Karpas-422 (cell line): Measurements from ENCODE around the gene SMAP2. TPM values are rescaled to one million over a fixed set of nuclear protein-coding genes. Genes with fewer than 3 reads are reported as not detected.
A peak's percentile ranks its signal among the peaks of the same experiment; 100 is the strongest.

Experiments used
- DNase-seq: peaks from one replicate; pipeline ENCODE4 v3.0.0-alpha.2; 2015
- H2AFZ ChIP-seq: fragments of 200-600 bp; sonication (generic); 2 replicates; pipeline ENCODE4 v1.6.1; 2014; ENCODE audit warnings: antibody characterized with exemption, low read length, mixed read lengths
- H3K27ac ChIP-seq: fragments of 200-600 bp; sonication (generic); 2 replicates; pipeline ENCODE4 v1.5.1; 2014; ENCODE audit warnings: mild to moderate bottlenecking, low read length, moderate library complexity
- H3K27me3 ChIP-seq: fragments of 200-600 bp; sonication (generic); 2 replicates; pipeline ENCODE4 v1.6.1; 2014; ENCODE audit warnings: low read length, mixed read lengths
- H3K36me3 ChIP-seq: fragments of 200-600 bp; sonication (generic); 2 replicates; pipeline ENCODE4 v1.6.1; 2014; ENCODE audit warnings: low read length, mixed read lengths; ENCODE audit not compliant: insufficient read depth
- H3K4me1 ChIP-seq: fragments of 200-600 bp; sonication (generic); 2 replicates; pipeline ENCODE4 v1.6.1; 2014; ENCODE audit warnings: mild to moderate bottlenecking, low read length, mixed read lengths
- H3K4me2 ChIP-seq: fragments of 200-600 bp; sonication (generic); 2 replicates; pipeline ENCODE4 v1.6.1; 2014; ENCODE audit warnings: low read length, low read depth, mild to moderate bottlenecking; ENCODE audit not compliant: poor library complexity, severe bottlenecking
- H3K4me3 ChIP-seq: fragments of 200-600 bp; sonication (generic); 2 replicates; pipeline ENCODE4 v1.5.1; 2014; ENCODE audit warnings: mild to moderate bottlenecking, antibody characterized with exemption, low read length, mixed read lengths
- H3K79me2 ChIP-seq: fragments of 200-600 bp; sonication (generic); 2 replicates; pipeline ENCODE4 v1.6.1; 2014; ENCODE audit warnings: mild to moderate bottlenecking, low read length, mixed read lengths
- H3K9ac ChIP-seq: fragments of 200-600 bp; sonication (generic); 2 replicates; pipeline ENCODE4 v1.6.0; 2014; ENCODE audit warnings: low read length
- H3K9me2 ChIP-seq: fragments of 200-600 bp; sonication (generic), shearing (Covaris generic); replicated peaks from 2 replicates; pipeline ENCODE4 v1.6.0; 2014; ENCODE audit warnings: mild to moderate bottlenecking, low read length, moderate library complexity; ENCODE audit not compliant: insufficient read depth
- H3K9me3 ChIP-seq: fragments of 300-700, 200-600 bp; sonication (generic); 2 replicates; pipeline ENCODE4 v1.6.1; 2014; ENCODE audit warnings: low read length, mixed read lengths
- H4K20me1 ChIP-seq: fragments of 200-600 bp; sonication (generic); 2 replicates; pipeline ENCODE4 v1.6.1; 2014; ENCODE audit warnings: mild to moderate bottlenecking, antibody characterized with exemption, low read length, low read depth; ENCODE audit not compliant: insufficient read depth
- total RNA-seq: library from RNA; depleted of rRNA; stranded (reverse); fragments of >200 nt; shearing (Covaris generic); gene quantifications from 2 replicates; pipeline ENCODE4 v1.2.3, GENCODE V29; 2014; ENCODE audit warnings: low replicate concordance

The SMAP2 gene
- total RNA-seq, 1 experiment from 2014 or later, result 37.5 TPM

DNA sequence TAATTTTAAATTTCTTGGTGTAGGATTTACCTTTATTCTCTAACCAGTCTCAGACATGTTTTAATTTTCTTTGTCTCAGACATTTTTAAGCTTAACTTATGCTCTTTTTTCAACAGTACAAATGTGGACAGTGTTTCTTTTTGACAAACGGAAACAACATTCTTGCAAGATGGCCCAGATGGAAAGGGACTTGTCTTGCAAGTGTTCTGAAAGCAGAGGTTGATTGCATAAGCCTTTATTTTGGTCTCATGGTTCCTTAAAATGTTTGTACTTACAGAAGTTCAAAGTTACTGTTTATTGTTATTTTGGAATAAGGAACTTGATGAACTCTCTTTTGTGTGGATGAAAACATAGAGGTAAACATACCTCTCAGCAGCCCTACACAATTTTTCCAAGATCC, 22.9 kb downstream of the SMAP2 start:
- Histone ChIP-seq H3K4me3 (no peak overlapping the region), H3K79me2 (peaks cover 4% of the 10 kb centered on the region; the same call in 1 of the 2 replicates), H3K27me3 (no peaks in the 10 kb centered on the region), H3K9me2 (no peaks in the 10 kb centered on the region), H3K27ac (no peak overlapping the region), H3K9ac (no peak overlapping the region), H3K9me3 (no peaks in the 10 kb centered on the region), H4K20me1 (peaks cover 54% of the 10 kb centered on the region), H3K36me3 (no peaks in the 10 kb centered on the region), H2AFZ (no peak overlapping the region), H3K4me1 (peaks cover 43% of the 10 kb centered on the region), H3K4me2 (no peak overlapping the region)
- no peak for DNase-seq

DNA sequence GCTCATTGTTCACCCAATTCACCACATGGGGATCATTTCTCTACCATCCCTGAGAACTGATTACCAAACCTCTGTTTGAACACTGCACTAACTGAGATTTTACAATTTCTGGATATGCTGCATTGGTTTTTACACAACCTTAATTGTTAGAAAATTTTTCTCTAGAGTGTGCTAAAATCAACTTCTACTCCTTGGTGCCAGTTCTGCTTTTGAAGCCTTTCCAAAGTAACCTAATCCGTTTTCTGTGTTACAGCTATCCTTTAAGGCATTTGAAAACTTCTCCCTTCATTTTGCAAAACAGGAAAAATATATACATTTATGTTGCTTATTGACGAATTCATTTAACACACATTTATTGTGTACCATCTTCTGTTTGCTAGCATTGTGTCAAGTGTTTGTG, 23.7 kb downstream of the SMAP2 start:
- Histone ChIP-seq H3K79me2 (peaks cover 7% of the 10 kb centered on the region; the same call in 1 of the 2 replicates), H3K9me2 (no peaks in the 10 kb centered on the region), H2AFZ (no peak overlapping the region), H3K27me3 (no peaks in the 10 kb centered on the region), H3K4me2 (no peak overlapping the region), H3K9me3 (no peaks in the 10 kb centered on the region), H4K20me1 (peaks cover 51% of the 10 kb centered on the region), H3K9ac (no peak overlapping the region), H3K4me1 (peaks cover 43% of the 10 kb centered on the region), H3K36me3 (no peaks in the 10 kb centered on the region), H3K4me3 (no peak overlapping the region), H3K27ac (no peak overlapping the region)
- DNase-seq, result no peak

DNA sequence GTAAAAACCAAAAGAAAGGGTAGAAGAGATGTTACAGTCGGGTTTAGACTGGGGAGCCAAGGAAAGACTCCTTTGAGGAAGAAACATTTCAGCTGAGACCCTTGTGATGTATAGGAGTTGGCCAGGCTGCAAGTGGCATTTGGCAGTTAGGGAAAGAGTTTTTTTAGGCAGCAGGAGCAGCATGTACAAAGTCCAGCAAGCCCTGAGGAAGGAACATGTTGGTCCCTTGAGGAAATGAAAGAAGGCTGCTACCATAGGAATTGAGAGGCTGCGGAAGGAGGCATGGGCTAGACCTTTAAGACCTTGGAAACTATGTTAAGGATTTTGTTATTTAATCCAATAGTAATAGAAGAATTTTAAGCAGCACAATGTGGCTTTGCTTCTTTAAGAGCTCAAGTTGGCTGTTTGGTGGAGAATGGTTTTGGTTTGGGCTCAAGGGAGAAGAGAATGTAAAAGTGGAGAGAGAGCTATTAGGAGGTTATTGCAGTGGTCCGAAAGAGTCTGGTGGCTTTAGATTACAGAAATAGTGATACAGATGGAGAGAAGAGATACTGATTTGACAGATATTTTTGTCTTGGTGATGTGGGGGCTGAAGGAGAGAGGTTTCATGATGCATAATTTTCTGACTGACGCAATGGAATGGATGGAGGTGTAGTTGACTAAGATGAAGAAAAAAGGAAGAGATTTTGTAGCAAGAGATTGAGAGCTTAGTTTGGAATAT, 26.6 kb downstream of the SMAP2 start:
- no peak overlapping the region for H3K9ac ChIP-seq
- H2AFZ ChIP-seq, result no peak overlapping the region
- H3K9me2 ChIP-seq, result no peaks in the 10 kb centered on the region
- no peaks in the 10 kb centered on the region for H3K27me3 ChIP-seq
- H3K27ac ChIP-seq, result no peak overlapping the region
- peak; percentile 52 for DNase-seq
- peaks cover 41% of the 10 kb centered on the region for H4K20me1 ChIP-seq
- no peaks in the 10 kb centered on the region for H3K36me3 ChIP-seq
- peak overlapping the region; percentile 58 for H3K4me2 ChIP-seq
- H3K9me3 ChIP-seq, result no peaks in the 10 kb centered on the region
- H3K4me1 ChIP-seq, result peaks cover 43% of the 10 kb centered on the region
- H3K79me2 ChIP-seq, result peaks cover 12% of the 10 kb centered on the region
- H3K4me3 ChIP-seq, result peak overlapping the region; percentile 13; the same call in 1 of the 2 replicates

DNA sequence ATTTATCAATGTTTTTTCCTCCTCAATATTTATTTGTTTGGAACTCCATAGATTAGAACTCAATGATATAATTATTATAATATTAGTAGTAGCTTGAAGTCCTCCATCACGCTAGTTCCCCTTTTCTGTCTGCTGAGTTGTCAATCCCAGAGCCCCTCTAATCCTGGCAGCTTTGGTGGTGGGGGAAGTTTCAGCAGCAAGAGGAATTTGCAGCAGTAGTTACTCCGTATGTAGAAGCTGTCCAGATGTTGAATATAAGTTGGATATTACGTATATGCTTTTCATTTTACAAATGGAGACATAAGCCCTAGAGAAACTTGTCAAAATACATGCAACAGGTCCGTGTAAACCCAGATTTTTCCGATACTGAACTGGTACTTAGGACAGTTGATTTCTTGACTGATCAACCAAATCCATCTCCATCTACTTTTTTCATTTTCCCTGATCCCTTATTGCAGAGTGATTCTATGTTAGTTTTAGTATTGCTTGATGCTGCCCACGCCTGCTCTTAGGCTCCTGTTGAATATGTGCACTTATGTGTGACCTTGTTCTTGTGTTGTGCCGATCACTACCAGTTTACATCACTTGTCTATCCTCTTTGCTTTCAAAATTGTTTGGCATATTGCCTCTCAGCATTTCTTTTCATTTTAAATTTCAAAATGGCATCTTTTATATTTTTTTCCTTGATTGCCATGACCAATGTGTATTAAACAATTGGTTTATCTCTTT, 28.1 kb downstream of the SMAP2 start:
- Histone ChIP-seq H3K4me1 (peaks cover 41% of the 10 kb centered on the region), H3K9ac (no peak overlapping the region), H2AFZ (no peak overlapping the region), H3K4me3 (no peak overlapping the region), H3K27ac (no peak overlapping the region), H3K36me3 (no peaks in the 10 kb centered on the region), H4K20me1 (peaks cover 30% of the 10 kb centered on the region), H3K27me3 (no peaks in the 10 kb centered on the region), H3K79me2 (peaks cover 26% of the 10 kb centered on the region), H3K9me3 (no peaks in the 10 kb centered on the region), H3K9me2 (no peaks in the 10 kb centered on the region), H3K4me2 (peak overlapping the region; percentile 31)
- no peak for DNase-seq

DNA sequence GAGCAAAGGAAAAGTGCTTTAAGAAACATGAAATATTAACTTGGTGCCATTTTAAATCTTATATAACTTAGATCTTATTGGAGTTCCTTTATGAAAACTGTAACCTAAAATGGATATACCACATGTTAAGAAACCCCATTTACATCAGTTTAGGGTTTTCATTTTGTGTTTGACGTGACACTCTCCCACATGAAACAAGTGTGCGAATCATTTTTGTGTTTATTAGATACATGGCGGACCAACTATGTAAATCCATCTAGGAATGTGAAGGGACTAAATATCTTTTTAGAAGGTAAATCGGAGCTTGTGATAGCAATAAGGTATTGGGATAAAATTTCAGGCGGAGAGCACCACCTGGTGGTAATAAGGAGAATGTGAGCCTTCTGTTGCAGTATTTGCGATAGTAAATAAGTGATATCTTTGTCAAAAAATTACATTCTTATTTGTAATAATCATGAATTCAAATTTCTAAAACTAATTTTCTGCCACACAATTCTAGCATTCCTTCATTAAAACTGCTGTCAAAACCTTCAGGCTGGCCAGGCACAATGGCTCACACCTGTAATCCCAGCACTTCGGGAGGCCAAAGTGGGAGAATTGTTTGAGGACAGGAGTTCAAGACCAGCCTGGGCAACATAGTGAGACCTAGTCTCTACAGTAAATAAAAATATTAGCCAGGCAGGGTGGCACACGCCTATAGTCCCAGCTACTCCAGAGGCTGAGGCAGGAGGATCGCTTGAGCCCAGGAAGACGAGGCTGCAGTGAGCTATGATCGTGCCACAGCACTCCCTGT, 31.3 kb downstream of the SMAP2 start:
- H3K9ac ChIP-seq, result no peak overlapping the region
- H3K79me2 ChIP-seq, result peaks cover 38% of the 10 kb centered on the region

DNA sequence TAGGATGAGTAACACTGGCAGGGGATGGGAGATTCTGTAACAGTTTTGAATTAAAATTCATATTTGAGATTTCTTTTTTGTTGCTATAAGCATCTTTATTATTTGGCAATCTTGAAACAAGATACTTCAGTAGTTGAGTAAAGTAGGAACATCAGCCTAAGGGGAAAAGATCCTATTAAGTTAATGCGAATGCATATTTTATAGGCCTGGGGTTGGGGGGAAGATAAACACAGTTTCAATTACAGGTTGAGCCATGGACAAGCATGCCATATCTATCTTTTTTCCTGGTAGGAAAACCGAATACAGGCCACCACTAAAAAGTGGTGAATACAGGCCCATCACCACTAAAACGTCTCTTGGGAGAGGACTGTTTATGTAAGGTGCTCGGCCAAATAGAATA, 32.3 kb downstream of the SMAP2 start:
- H4K20me1 ChIP-seq, result peaks cover 11% of the 10 kb centered on the region
- no peak overlapping the region for H2AFZ ChIP-seq
- H3K9me2 ChIP-seq, result no peaks in the 10 kb centered on the region
- H3K4me2 ChIP-seq, result no peak overlapping the region
- no peaks in the 10 kb centered on the region for H3K9me3 ChIP-seq
- H3K4me3 ChIP-seq, result no peak overlapping the region
- H3K79me2 ChIP-seq, result peaks cover 38% of the 10 kb centered on the region
- no peaks in the 10 kb centered on the region for H3K27me3 ChIP-seq
- no peaks in the 10 kb centered on the region for H3K36me3 ChIP-seq
- no peak for DNase-seq
- no peak overlapping the region for H3K27ac ChIP-seq
- H3K9ac ChIP-seq, result no peak overlapping the region
- peaks cover 22% of the 10 kb centered on the region for H3K4me1 ChIP-seq

More for the DNA sequence above, 31.3 kb downstream of the SMAP2 start:
- Histone ChIP-seq H2AFZ (no peak overlapping the region), H3K27ac (no peak overlapping the region), H3K4me1 (peaks cover 31% of the 10 kb centered on the region), H3K9me2 (no peaks in the 10 kb centered on the region), H3K4me2 (no peak overlapping the region), H3K9me3 (no peaks in the 10 kb centered on the region), H3K4me3 (no peak overlapping the region), H4K20me1 (peaks cover 13% of the 10 kb centered on the region), H3K27me3 (no peaks in the 10 kb centered on the region), H3K36me3 (no peaks in the 10 kb centered on the region)
- peak; percentile 80 for DNase-seq

DNA sequence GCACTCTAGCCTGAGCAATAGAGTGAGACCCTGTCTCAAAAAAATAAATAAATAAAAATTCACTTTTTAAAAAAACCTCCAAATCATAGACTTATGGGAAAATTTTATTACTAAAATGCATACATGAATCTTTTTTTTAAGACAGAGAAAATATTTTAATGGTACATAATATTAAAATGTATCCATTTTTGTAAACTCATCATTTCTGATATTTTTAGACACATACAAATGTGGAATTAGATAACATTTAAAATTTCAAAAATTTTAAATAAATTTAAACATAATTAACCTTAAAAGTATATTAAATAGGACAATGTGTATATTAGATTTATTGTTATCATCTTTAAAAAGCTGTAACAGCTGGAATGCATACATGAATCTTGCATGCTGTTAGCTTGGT, 33.9 kb downstream of the SMAP2 start:
- Histone ChIP-seq H3K9me3 (no peaks in the 10 kb centered on the region), H3K27ac (no peak overlapping the region), H3K4me2 (no peak overlapping the region), H3K36me3 (no peaks in the 10 kb centered on the region), H3K9me2 (no peaks in the 10 kb centered on the region), H3K4me3 (no peak overlapping the region), H3K27me3 (no peaks in the 10 kb centered on the region), H3K79me2 (peaks cover 31% of the 10 kb centered on the region), H3K9ac (no peak overlapping the region), H3K4me1 (peaks cover 6% of the 10 kb centered on the region; the same call in 1 of the 2 replicates), H4K20me1 (0 out of 2 replicates have a peak, but pooled peaks cover 5% of the 10 kb centered on the region), H2AFZ (no peak overlapping the region)
- DNase-seq, result no peak

DNA sequence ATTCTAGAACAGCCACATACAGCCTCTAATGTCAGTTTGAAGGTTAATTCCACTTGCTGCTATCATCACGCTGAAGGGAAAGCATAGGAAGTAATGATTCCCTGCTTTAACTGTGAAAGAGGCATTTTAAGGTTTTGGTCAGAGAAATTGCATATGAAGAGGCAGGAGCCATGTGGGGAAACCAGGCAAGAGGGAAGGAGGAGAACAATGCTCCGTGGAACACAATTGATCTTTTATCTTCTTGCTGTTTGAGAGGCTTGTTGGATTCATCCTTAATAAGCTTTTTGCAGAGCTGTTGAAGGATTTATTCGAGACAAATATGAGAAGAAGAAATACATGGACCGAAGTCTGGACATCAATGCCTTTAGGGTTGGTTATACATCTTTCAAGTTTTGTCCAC, 35.9 kb downstream of the SMAP2 start:
- H3K9me2 ChIP-seq, result no peaks in the 10 kb centered on the region
- H3K9ac ChIP-seq, result no peak overlapping the region
- H4K20me1 ChIP-seq, result 0 out of 2 replicates have a peak, but pooled peaks cover under 1% of the 10 kb centered on the region
- peaks cover 5% of the 10 kb centered on the region; the same call in 1 of the 2 replicates for H3K4me1 ChIP-seq
- no peak overlapping the region for H3K27ac ChIP-seq
- H3K4me3 ChIP-seq, result no peak overlapping the region
- H3K27me3 ChIP-seq, result no peaks in the 10 kb centered on the region
- no peaks in the 10 kb centered on the region for H3K9me3 ChIP-seq
- no peaks in the 10 kb centered on the region for H3K36me3 ChIP-seq
- H2AFZ ChIP-seq, result no peak overlapping the region
- DNase-seq, result no peak
- H3K79me2 ChIP-seq, result peaks cover 28% of the 10 kb centered on the region
- no peak overlapping the region for H3K4me2 ChIP-seq
